NCI-H82 (cell line): Measurements from ENCODE around the gene TOMM40.
"Not testable (repeated sequence)": the region's sequence is repeated elsewhere in the genome, so short reads cannot be mapped to it uniquely, and the experiment has no call there.

Experiments
- DNase-seq: peaks from one replicate; lab custom pipeline; 2025; lab: John Stamatoyannopoulos, UW

TOMM40 gene

DNA sequence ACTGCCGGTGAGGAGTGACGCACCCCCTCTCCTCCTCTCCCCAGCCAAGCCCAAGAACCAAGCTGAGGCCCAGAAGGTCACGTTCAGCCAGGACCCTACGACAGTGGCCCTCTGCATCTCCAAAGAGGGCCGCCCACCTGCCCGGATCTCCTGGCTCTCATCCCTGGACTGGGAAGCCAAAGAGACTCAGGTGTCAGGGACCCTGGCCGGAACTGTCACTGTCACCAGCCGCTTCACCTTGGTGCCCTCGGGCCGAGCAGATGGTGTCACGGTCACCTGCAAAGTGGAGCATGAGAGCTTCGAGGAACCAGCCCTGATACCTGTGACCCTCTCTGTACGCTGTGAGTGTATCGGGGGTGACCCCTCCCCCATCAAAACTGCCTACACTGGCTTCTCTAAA, 19.2 kb upstream of the TOMM40 start:
- no peak for DNase-seq

DNA sequence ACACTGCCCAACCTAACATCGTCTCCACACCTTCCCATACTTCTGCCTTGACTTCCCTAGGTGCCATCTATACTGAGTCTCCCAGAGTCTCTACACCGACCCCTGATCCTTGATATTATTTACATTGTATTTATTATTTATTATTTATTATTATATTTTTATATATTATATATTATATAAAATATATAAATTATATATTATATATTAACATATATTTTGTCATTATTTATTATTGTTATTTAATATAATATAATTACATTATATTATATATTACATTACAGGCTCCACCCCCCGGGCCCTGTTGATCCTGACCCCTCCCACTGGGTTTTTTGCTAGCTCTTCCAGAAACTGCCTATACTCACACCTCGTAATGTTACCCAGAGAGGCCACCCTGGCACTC, 18.4 kb upstream of the TOMM40 start:
- DNase-seq: no peak

- no peak for DNase-seq
Observed at GRCh38 chr19:44874317-44874716, 16.7 kb upstream of the TOMM40 start.

GRCh38 chr19:44875666-44876451, 15.2 kb upstream of the TOMM40 start:
- peak; percentile 90 for DNase-seq

- DNase-seq: peak; percentile 97
Observed at GRCh38 chr19:44876930-44877535, 14.0 kb upstream of the TOMM40 start.

DNA sequence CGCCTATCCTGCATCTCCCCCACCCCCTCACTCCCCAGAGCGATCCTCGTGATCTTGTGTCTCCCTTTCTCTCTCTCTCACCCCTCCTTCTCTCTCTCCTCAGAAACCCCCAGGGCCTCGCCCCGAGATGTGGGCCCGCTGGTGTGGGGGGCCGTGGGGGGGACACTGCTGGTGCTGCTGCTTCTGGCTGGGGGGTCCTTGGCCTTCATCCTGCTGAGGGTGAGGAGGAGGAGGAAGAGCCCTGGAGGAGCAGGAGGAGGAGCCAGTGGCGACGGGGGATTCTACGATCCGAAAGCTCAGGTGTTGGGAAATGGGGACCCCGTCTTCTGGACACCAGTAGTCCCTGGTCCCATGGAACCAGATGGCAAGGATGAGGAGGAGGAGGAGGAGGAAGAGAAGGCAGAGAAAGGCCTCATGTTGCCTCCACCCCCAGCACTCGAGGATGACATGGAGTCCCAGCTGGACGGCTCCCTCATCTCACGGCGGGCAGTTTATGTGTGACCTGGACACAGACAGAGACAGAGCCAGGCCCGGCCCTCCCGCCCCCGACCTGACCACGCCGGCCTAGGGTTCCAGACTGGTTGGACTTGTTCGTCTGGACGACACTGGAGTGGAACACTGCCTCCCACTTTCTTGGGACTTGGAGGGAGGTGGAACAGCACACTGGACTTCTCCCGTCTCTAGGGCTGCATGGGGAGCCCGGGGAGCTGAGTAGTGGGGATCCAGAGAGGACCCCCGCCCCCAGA, 12.8 kb upstream of the TOMM40 start:
- no peak for DNase-seq

- peak; percentile 30 for DNase-seq
Observed at GRCh38 chr19:44879309-44880065, 11.6 kb upstream of the TOMM40 start.

- no peak for DNase-seq
Observed at GRCh38 chr19:44882063-44882462, 9.0 kb upstream of the TOMM40 start.

- DNase-seq: not testable (repeated sequence)
Observed at GRCh38 chr19:44882619-44883397, 8.2 kb upstream of the TOMM40 start.

- no peak for DNase-seq
Observed at GRCh38 chr19:44883922-44884321, 7.1 kb upstream of the TOMM40 start.

- no peak for DNase-seq
Observed at GRCh38 chr19:44884566-44884965, 6.5 kb upstream of the TOMM40 start.

- DNase-seq: no peak
Observed at GRCh38 chr19:44886141-44886540, 4.9 kb upstream of the TOMM40 start.

GRCh38 chr19:44887648-44888047, 3.4 kb upstream of the TOMM40 start:
- no peak for DNase-seq

GRCh38 chr19:44888335-44888734, 2.7 kb upstream of the TOMM40 start:
- not testable (repeated sequence) for DNase-seq

DNA sequence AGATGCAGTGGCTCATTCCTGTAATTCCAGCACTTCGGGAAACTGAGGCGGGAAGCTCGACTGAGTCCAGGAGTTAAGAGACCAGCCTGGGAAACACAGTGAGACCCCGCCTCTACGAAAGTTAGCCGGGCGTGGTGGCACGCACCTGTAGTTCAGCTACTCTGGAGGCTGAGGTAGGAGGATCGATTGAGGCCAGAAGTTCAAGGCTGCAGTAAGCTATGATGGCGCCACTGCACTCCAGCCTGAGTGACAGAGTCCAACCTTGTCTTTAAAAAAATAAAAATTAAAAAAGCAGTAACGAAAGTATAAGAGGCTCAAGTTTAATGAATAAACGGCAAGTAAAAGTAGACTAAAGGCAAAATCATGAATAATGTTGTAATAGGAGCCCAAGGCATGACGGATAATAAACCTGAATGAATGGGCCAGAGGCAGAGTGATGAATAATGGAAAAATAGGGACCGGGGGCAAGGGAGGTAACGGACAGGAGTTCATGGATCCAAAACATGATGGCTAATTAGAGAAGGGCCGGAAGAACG, 1.2 kb upstream of the TOMM40 start:
- DNase-seq: no peak

DNA sequence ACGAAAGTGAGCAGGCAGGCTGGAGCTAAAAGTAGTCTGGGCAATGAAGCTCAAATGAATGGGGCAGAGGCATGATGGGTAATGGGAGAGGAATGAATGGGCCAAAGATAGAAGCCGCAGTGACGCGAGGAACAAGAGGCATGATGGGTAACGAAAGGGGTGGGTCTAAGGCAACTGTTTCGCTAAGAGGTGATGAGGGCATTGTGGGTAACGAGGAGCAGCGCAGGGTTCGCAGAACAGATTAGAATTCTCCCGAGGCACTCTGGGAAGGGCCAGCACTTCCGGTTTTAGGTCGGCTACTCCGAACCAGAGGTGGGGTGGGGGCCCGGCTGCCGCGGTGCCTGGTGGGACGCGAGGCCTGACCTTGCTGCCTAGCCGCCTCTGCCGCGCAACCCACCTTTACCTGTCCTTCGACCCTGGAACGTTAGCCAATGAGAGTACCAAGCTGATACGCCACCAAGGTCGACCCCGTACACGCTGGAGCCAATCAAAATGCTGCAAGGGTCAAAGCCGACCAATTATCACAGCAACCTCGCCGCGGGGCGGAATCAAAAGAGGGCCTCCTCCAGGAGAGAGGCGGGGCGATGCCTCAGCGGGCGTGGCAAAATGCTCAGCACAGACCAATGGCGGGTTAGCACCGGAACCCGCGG, 563 bp upstream of the TOMM40 start:
- DNase-seq: peak; percentile 100

DNA sequence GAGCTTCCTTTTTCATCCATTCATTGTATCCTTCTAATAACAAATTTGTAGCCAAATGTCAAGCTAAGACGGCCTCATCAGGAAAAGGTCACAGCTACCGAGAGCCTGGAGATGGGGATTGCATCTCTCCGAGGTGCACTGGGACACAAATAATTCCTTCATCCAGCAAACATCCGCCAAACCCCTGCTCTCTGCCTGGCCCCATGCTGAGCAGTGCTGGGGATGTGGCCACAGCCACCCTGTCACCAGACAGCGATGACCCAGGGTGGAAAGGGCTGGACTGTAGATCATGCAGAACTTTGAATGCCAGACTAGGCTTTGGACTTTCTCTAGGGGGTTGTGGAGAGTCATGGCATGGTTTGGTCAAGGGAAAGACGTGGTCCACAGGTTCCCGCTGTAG, 1.9 kb downstream of the TOMM40 start:
- DNase-seq: no peak

DNA sequence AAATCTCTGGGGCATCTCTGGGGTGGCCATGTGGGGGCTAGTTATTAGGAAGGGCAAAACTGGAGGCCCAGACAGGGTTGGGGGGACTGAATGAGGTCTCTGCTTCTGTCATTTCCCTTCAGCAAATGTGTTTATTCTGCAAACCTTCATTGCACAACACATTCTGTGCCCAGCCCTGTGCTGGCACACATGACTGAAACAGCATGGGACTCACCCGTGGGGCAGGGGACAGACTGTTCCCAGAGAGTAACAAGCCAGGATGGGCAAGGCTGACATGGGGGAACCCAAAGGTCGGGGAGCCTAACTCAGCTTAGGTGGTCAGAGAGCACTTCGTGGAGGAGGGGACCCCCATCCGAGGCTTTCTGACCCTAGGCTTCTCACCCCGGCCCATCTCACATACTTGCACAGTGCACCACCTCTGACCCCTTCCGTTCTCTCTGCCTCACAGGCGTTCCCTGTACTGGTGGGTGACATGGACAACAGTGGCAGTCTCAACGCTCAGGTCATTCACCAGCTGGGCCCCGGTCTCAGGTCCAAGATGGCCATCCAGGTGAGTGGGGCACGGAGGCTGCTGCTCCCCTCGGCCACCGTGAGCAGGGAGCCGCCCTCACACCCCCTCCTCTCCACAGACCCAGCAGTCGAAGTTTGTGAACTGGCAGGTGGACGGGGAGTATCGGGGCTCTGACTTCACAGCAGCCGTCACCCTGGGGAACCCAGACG, 2.4 kb downstream of the TOMM40 start:
- DNase-seq: no peak

GRCh38 chr19:44894052-44894400, 3.0 kb downstream of the TOMM40 start:
- DNase-seq: no peak

DNA sequence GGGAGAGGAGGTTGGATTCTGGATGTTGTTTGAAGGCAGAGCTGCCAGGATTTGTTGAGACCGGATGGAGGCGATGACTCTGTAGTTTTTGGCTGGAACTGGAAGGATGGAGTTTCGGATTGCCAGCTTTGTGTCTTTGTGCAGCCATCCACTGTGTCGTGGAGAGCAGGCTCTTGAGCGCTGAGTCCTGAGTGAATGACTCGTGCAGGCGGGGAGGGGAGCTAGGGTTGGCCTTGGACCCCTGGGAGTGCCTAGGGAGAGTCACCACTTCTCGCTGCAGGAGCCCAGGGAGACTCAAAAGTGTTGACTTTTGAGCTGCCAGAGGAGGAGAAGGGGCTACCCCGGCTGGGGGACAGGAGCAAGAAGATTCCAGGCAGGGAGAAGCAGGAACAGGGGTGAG, 3.9 kb downstream of the TOMM40 start:
- DNase-seq: no peak
